HepG2 (cell line): ENCODE measurements around the gene DUS2. TPM values are rescaled to one million over a fixed set of nuclear protein-coding genes. Genes with fewer than 3 reads are reported as not detected.

Experiments used
- FIP1L1 ChIP-seq: fragments of 200-400 bp; formaldehyde crosslinking; IDR thresholded peaks from 2 replicates; pipeline ENCODE4 v1.6.1; 2018; ENCODE audit warnings: low read depth, mild to moderate bottlenecking, low read length, moderate library complexity, borderline replicate concordance; ENCODE audit not compliant: insufficient read depth
- FLYWCH1 ChIP-seq: sonication (generic); formaldehyde crosslinking; IDR thresholded peaks from 2 replicates; pipeline ENCODE4 v1.8.1; 2023; ENCODE audit warnings: mild to moderate bottlenecking, missing genetic modification reagents
- HIVEP1 ChIP-seq: sonication (generic); formaldehyde crosslinking; IDR thresholded peaks from 2 replicates; pipeline ENCODE4 v1.4.0; 2020; ENCODE audit warnings: mild to moderate bottlenecking, missing genetic modification reagents
- HNRNPLL ChIP-seq: fragments of 200-400 bp; formaldehyde crosslinking; IDR thresholded peaks from 2 replicates; pipeline ENCODE4 v1.6.1; 2017; ENCODE audit warnings: mild to moderate bottlenecking, low read depth, low read length; ENCODE audit not compliant: poor library complexity, severe bottlenecking
- KLF12 ChIP-seq: sonication (generic); formaldehyde crosslinking; IDR thresholded peaks from 2 replicates; pipeline ENCODE4 v1.4.0; 2020; ENCODE audit warnings: missing genetic modification reagents, borderline replicate concordance
- MAFF ChIP-seq: IDR thresholded peaks from 2 replicates; pipeline ENCODE4 v1.6.1; 2011; ENCODE audit warnings: low read depth, low read length, improper control_type of control experiment
- MED1 ChIP-seq: sonication (generic); formaldehyde crosslinking; IDR thresholded peaks from 2 replicates; pipeline ENCODE4 v1.4.0; 2020; ENCODE audit warnings: missing genetic modification reagents
- PHF21A ChIP-seq: sonication (generic); formaldehyde crosslinking; IDR thresholded peaks from 2 replicates; pipeline ENCODE4 v1.5.0; 2020; ENCODE audit warnings: mild to moderate bottlenecking, missing genetic modification reagents
- PITX1 ChIP-seq: sonication (generic); formaldehyde crosslinking; IDR thresholded peaks from 2 replicates; pipeline ENCODE4 v1.5.1; 2020; ENCODE audit warnings: mild to moderate bottlenecking, missing genetic modification reagents
- RBM39 ChIP-seq: fragments of 200-400 bp; formaldehyde crosslinking; IDR thresholded peaks from one replicate; pipeline ENCODE4 v1.6.1; 2018; ENCODE audit warnings: antibody characterized with exemption, mild to moderate bottlenecking, low read depth, low read length; ENCODE audit not compliant: poor library complexity, severe bottlenecking
- U2AF2 ChIP-seq: fragments of 200-400 bp; formaldehyde crosslinking; IDR thresholded peaks from 2 replicates; pipeline ENCODE4 v1.6.1; 2017; ENCODE audit warnings: low read depth, mild to moderate bottlenecking, low read length
- ZKSCAN1 ChIP-seq: fragments of 150-350 bp; IDR thresholded peaks from 2 replicates; pipeline ENCODE4 v1.6.1; 2014; ENCODE audit warnings: low read length
- ZNF34 ChIP-seq: sonication (generic); formaldehyde crosslinking; IDR thresholded peaks from 2 replicates; pipeline ENCODE4 v1.4.0; 2020; ENCODE audit warnings: mild to moderate bottlenecking, missing genetic modification reagents, borderline replicate concordance
- ZNF577 ChIP-seq: sonication (generic); formaldehyde crosslinking; IDR thresholded peaks from 2 replicates; pipeline ENCODE4 v1.4.0; 2020; ENCODE audit warnings: mild to moderate bottlenecking, low read depth, missing genetic modification reagents, borderline replicate concordance
- ZNF605 ChIP-seq: sonication (generic); formaldehyde crosslinking; IDR thresholded peaks from 2 replicates; pipeline ENCODE4 v1.8.0; 2022; ENCODE audit warnings: mild to moderate bottlenecking, missing genetic modification reagents
- ZNF660 ChIP-seq: sonication (generic); formaldehyde crosslinking; IDR thresholded peaks from 2 replicates; pipeline ENCODE4 v1.5.1; 2020; ENCODE audit warnings: mild to moderate bottlenecking, low read depth, missing genetic modification reagents, borderline replicate concordance
- ZNF737 ChIP-seq: sonication (generic); formaldehyde crosslinking; IDR thresholded peaks from 2 replicates; pipeline ENCODE4 v1.5.0; 2020; ENCODE audit warnings: missing genetic modification reagents, mild to moderate bottlenecking, borderline replicate concordance
- polyA plus RNA-seq, 8 experiments: library from polyadenylated mRNA; depleted of rRNA in 3 of 8; stranded (reverse) in 7 of 8; unstranded in 1 of 8; fragments of >200 nt; fragmentation: Illumina TruSeq in 4 of 8; extraction: Trizol in 4 of 8; gene quantifications; 2 replicates each; pipeline versions ENCODE4 v1.2.1 to v1.2.3, GENCODE V29; 2011 to 2016; ENCODE audit warnings: low read depth in 4 of 8, missing spikeins in 1 of 8, mixed read lengths in 1 of 8; ENCODE audit not compliant: insufficient read depth in 1 of 8
- total RNA-seq, 5 experiments: library from RNA; depleted of rRNA; stranded (reverse); fragments of >200 nt; fragmentation: Illumina TruSeq; extraction: Trizol; gene quantifications; 2 replicates each; pipeline ENCODE4 v1.2.3, GENCODE V29; 2016; ENCODE audit warnings: low read depth in 1 of 5
- TF ChIP-seq, protein P1 (sequence below): sonication (generic); formaldehyde crosslinking; IDR thresholded peaks from 2 replicates; pipeline ENCODE4 v1.4.0; 2020; ENCODE audit warnings: mild to moderate bottlenecking, missing genetic modification reagents
- TF ChIP-seq, protein P2 (sequence below): sonication (generic); formaldehyde crosslinking; IDR thresholded peaks from 2 replicates; pipeline ENCODE4 v1.5.0; 2020; ENCODE audit warnings: mild to moderate bottlenecking, low read depth, missing genetic modification reagents, borderline replicate concordance
- TF ChIP-seq, protein P3 (sequence below): sonication (generic); formaldehyde crosslinking; IDR thresholded peaks from 2 replicates; pipeline ENCODE4 v1.8.0; 2022; ENCODE audit warnings: mild to moderate bottlenecking, missing genetic modification reagents; ENCODE audit not compliant: insufficient replicate concordance
- TF ChIP-seq, protein P4 (sequence below): sonication (generic); formaldehyde crosslinking; IDR thresholded peaks from 2 replicates; pipeline ENCODE4 v1.4.0; 2020; ENCODE audit warnings: mild to moderate bottlenecking, missing genetic modification reagents

The DUS2 gene
- total and polyA plus RNA-seq, 2 of the 13 experiments (the other 11 are each of a cell fraction or from before 2014, with no cell fraction given): 17.8 to 25.1 TPM

DNA sequence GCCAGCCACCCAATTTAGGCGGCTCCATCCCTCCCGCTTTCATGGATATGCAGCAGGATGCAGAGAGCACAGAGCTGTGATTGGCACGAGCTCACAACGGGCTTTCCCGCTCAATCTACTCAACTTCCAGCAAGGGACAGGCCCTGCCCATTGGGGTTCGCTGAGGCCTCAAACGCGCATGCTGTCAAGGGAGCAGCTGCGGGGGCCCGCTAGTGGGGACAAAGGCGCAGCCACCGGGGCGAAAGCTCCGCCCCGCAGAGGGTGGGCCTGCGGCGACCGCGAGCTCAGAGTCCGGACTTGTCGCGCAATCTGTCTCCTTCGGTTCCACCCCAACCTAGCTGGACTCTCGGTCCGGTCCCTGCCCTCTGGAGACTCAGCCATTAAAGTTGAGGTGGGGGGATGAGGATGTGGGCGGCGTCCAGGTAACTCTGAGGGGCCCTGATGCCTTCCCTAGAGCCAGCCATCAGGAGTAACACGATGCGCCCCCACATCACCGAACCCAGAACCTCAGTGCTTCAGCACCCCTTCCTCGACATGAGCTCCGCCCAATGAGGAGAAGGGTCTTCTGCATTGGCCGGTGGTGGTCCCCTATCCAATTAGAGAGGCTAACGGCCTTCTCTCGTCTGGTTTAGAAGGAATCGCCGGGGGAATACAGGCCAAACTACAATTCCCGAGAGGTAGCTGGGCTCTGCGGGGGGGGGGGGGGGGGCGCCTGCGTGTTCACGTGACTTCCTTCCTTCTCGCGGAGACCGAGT, 61.6 kb downstream of the DUS2 start (continued):
- TF ChIP-seq, protein P1, sequence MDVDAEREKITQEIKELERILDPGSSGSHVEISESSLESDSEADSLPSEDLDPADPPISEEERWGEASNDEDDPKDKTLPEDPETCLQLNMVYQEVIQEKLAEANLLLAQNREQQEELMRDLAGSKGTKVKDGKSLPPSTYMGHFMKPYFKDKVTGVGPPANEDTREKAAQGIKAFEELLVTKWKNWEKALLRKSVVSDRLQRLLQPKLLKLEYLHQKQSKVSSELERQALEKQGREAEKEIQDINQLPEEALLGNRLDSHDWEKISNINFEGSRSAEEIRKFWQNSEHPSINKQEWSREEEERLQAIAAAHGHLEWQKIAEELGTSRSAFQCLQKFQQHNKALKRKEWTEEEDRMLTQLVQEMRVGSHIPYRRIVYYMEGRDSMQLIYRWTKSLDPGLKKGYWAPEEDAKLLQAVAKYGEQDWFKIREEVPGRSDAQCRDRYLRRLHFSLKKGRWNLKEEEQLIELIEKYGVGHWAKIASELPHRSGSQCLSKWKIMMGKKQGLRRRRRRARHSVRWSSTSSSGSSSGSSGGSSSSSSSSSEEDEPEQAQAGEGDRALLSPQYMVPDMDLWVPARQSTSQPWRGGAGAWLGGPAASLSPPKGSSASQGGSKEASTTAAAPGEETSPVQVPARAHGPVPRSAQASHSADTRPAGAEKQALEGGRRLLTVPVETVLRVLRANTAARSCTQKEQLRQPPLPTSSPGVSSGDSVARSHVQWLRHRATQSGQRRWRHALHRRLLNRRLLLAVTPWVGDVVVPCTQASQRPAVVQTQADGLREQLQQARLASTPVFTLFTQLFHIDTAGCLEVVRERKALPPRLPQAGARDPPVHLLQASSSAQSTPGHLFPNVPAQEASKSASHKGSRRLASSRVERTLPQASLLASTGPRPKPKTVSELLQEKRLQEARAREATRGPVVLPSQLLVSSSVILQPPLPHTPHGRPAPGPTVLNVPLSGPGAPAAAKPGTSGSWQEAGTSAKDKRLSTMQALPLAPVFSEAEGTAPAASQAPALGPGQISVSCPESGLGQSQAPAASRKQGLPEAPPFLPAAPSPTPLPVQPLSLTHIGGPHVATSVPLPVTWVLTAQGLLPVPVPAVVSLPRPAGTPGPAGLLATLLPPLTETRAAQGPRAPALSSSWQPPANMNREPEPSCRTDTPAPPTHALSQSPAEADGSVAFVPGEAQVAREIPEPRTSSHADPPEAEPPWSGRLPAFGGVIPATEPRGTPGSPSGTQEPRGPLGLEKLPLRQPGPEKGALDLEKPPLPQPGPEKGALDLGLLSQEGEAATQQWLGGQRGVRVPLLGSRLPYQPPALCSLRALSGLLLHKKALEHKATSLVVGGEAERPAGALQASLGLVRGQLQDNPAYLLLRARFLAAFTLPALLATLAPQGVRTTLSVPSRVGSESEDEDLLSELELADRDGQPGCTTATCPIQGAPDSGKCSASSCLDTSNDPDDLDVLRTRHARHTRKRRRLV (CRISPR knock-in tag): peak; percentile 69
- no peak for TF ChIP-seq MAFF
- 0 out of 2 replicates have a peak, but pooled peaks have one; percentile 47 for TF ChIP-seq FIP1L1
- peak; percentile 92 for TF ChIP-seq HNRNPLL
- TF ChIP-seq RBM39: no peak
- peak; percentile 93 for TF ChIP-seq MED1
- TF ChIP-seq ZKSCAN1: no peak
- no peak for TF ChIP-seq ZNF737 (CRISPR knock-in tag)
- peak; percentile 98 for TF ChIP-seq PHF21A (CRISPR knock-in tag)
- TF ChIP-seq, protein P2, sequence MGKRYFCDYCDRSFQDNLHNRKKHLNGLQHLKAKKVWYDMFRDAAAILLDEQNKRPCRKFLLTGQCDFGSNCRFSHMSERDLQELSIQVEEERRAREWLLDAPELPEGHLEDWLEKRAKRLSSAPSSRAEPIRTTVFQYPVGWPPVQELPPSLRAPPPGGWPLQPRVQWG: 0 out of 2 replicates have a peak, but pooled peaks have one; percentile 88
- peak; percentile 96; the same call in 1 of the 2 replicates for TF ChIP-seq ZNF577 (CRISPR knock-in tag)
- TF ChIP-seq FLYWCH1 (CRISPR knock-in tag): no peak
- peak; percentile 100 for TF ChIP-seq ZNF605 (CRISPR knock-in tag)
- peak; percentile 85 for TF ChIP-seq KLF12 (CRISPR knock-in tag)
- no peak; the same call in 1 of the 2 replicates for TF ChIP-seq ZNF660
- peak; percentile 88 for TF ChIP-seq PITX1 (CRISPR knock-in tag)
- TF ChIP-seq, protein P3, sequence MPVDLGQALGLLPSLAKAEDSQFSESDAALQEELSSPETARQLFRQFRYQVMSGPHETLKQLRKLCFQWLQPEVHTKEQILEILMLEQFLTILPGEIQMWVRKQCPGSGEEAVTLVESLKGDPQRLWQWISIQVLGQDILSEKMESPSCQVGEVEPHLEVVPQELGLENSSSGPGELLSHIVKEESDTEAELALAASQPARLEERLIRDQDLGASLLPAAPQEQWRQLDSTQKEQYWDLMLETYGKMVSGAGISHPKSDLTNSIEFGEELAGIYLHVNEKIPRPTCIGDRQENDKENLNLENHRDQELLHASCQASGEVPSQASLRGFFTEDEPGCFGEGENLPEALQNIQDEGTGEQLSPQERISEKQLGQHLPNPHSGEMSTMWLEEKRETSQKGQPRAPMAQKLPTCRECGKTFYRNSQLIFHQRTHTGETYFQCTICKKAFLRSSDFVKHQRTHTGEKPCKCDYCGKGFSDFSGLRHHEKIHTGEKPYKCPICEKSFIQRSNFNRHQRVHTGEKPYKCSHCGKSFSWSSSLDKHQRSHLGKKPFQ (CRISPR knock-in tag): peak; percentile 93
- TF ChIP-seq HIVEP1: peak; percentile 81
- TF ChIP-seq U2AF2: 0 out of 2 replicates have a peak, but pooled peaks have one; percentile 25
- 0 out of 2 replicates have a peak, but pooled peaks have one; percentile 87 for TF ChIP-seq ZNF34 (CRISPR knock-in tag)
- TF ChIP-seq, protein P4, sequence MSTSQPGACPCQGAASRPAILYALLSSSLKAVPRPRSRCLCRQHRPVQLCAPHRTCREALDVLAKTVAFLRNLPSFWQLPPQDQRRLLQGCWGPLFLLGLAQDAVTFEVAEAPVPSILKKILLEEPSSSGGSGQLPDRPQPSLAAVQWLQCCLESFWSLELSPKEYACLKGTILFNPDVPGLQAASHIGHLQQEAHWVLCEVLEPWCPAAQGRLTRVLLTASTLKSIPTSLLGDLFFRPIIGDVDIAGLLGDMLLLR: no peak
